Neuron (in vitro differentiated cells): Measurements from ENCODE around the gene FH.

Experiments used
- H2AFZ ChIP-seq: one replicate; pipeline ENCODE4 v1.6.1; 2013; ENCODE audit warnings: low read depth, mild to moderate bottlenecking, inconsistent platforms, low read length, moderate library complexity
- H3K27me3 ChIP-seq: one replicate; pipeline ENCODE4 v1.6.1; 2013; ENCODE audit warnings: low read length; ENCODE audit not compliant: insufficient read depth
- H3K36me3 ChIP-seq: one replicate; pipeline ENCODE4 v1.6.1; 2013; ENCODE audit warnings: low read length; ENCODE audit not compliant: insufficient read depth
- H3K4me1 ChIP-seq: one replicate; pipeline ENCODE4 v1.6.1; 2013; ENCODE audit warnings: low read length; ENCODE audit not compliant: insufficient read depth
- H3K4me3 ChIP-seq: 2 replicates; pipeline ENCODE4 v1.5.1; 2013; ENCODE audit warnings: mild to moderate bottlenecking, low read length, moderate library complexity
- H3K9me3 ChIP-seq: one replicate; pipeline ENCODE4 v1.6.1; 2013; ENCODE audit warnings: low read length

FH gene

GRCh38 chr1:241462391-241462790 lies 57.2 kb downstream of the FH start:
- no peaks in the 10 kb centered on the region for H3K4me1 ChIP-seq
- H3K27me3 ChIP-seq, result no peaks in the 10 kb centered on the region

GRCh38 chr1:241460098-241460873 lies 59.3 kb downstream of the FH start:
- no peaks in the 10 kb centered on the region for H3K27me3 ChIP-seq

More at GRCh38 chr1:241462391-241462790, 57.2 kb downstream of the FH start:
- Histone ChIP-seq H3K36me3 (no peaks in the 10 kb centered on the region), H2AFZ (no peak overlapping the region), H3K9me3 (no peaks in the 10 kb centered on the region), H3K4me3 (no peak overlapping the region)

DNA sequence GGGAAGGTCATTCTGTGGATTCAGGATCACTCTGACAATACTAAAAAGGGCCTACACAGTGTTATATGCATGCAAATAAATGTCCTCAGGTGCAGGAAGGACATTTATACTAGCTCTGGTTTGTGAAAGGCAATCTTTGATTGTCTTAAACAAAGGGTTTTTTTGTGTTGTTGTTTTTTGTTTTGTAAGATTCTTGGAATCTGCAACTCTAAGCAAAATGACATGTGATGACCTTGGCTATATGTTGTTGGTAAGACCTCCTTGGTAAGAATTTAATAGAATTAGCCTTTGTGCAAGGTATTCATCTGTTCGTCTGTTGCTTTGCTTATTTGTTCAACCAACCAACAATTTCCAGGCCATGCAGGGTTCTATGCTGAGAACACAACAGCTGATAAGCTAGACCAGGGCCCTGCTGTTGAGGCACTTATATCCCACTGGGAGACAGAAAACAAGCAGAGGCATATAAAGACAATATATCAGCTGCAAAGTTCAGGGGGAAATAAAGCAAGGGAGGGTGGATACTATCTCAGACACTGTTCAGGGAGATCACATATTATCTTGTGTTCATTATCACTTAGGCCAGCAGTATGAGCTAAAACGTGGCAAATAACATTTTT lies 60.3 kb downstream of the FH start:
- H3K4me1 ChIP-seq, result no peaks in the 10 kb centered on the region
- no peaks in the 10 kb centered on the region for H3K36me3 ChIP-seq
- H3K27me3 ChIP-seq, result no peaks in the 10 kb centered on the region
- no peaks in the 10 kb centered on the region for H3K9me3 ChIP-seq
- H2AFZ ChIP-seq, result no peak overlapping the region
- H3K4me3 ChIP-seq, result no peak overlapping the region

More at GRCh38 chr1:241460098-241460873, 59.3 kb downstream of the FH start:
- Histone ChIP-seq H3K36me3 (no peaks in the 10 kb centered on the region), H3K9me3 (no peaks in the 10 kb centered on the region), H3K4me1 (no peaks in the 10 kb centered on the region), H3K4me3 (no peak overlapping the region), H2AFZ (no peak overlapping the region)

- Histone ChIP-seq H3K4me1 (no peaks in the 10 kb centered on the region), H3K36me3 (no peaks in the 10 kb centered on the region)
Observed at GRCh38 chr1:241457421-241457820, 62.1 kb downstream of the FH start.

DNA sequence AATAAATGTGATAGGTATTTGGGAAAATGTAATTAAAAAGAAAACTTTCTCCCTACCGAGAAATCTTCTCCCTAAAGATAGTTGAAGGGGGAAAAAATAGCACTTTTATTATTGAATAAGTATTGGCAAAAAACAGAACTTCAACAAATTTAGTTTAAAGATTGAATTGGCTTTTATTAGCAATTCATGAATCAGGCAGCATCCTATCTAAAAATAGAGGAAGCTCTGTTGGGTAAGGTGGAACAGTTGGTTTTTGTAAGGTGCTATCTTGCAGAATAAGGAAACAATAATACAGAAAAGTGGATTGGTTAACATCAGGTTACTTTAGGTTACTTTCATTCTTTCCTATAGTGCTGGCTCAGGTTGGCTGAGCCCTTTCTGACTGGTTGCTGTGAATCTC lies 62.8 kb downstream of the FH start:
- Histone ChIP-seq H2AFZ (no peak overlapping the region), H3K4me3 (no peak overlapping the region), H3K9me3 (no peaks in the 10 kb centered on the region), H3K36me3 (no peaks in the 10 kb centered on the region), H3K4me1 (no peaks in the 10 kb centered on the region), H3K27me3 (no peaks in the 10 kb centered on the region)

More at GRCh38 chr1:241457421-241457820, 62.1 kb downstream of the FH start:
- H3K4me3 ChIP-seq, result no peak overlapping the region
- no peak overlapping the region for H2AFZ ChIP-seq
- no peaks in the 10 kb centered on the region for H3K27me3 ChIP-seq
- H3K9me3 ChIP-seq, result no peaks in the 10 kb centered on the region

GRCh38 chr1:241453732-241454131 lies 65.8 kb downstream of the FH start:
- no peaks in the 10 kb centered on the region for H3K36me3 ChIP-seq
- no peaks in the 10 kb centered on the region for H3K27me3 ChIP-seq
- no peaks in the 10 kb centered on the region for H3K4me1 ChIP-seq
- H3K9me3 ChIP-seq, result no peaks in the 10 kb centered on the region
- no peak overlapping the region for H2AFZ ChIP-seq
- no peak overlapping the region for H3K4me3 ChIP-seq

- Histone ChIP-seq H3K4me1 (no peaks in the 10 kb centered on the region), H3K27me3 (no peaks in the 10 kb centered on the region), H2AFZ (no peak overlapping the region), H3K36me3 (no peaks in the 10 kb centered on the region), H3K9me3 (no peaks in the 10 kb centered on the region), H3K4me3 (no peak overlapping the region)
Observed at GRCh38 chr1:241451956-241452355, 67.6 kb downstream of the FH start.
